GM18951 (cell line): Measurements from ENCODE around the gene ARVCF.

ENCODE experiments used
- POLR2A ChIP-seq: IDR thresholded peaks from 4 replicates; pipeline ENCODE4 v1.6.1; 2011; ENCODE audit warnings: mild to moderate bottlenecking; ENCODE audit not compliant: insufficient read length, insufficient read depth; ENCODE audit errors: extremely low read depth
- in situ Hi-C: fragments of 300-500 bp; cut with MboI; formaldehyde crosslinking; loops from one replicate; pipeline ENCODE4 v1.12.0; 2022; ENCODE audit warnings: low sequenced_read_pairs, mixed read lengths, inconsistent platforms; ENCODE audit not compliant: unreplicated experiment

Gene ARVCF

GRCh38 chr22:19971276-19972124 lies 45.1 kb downstream of the ARVCF start:
- in situ Hi-C loops, result no loop called here
- no peak for TF ChIP-seq POLR2A

- in situ Hi-C loops, result no loop called here
- no peak for TF ChIP-seq POLR2A
Observed at GRCh38 chr22:19970479-19971275, 45.9 kb downstream of the ARVCF start.

GRCh38 chr22:19970031-19970478 lies 46.6 kb downstream of the ARVCF start:
- in situ Hi-C loops, result no loop called here
- no peak for TF ChIP-seq POLR2A

- in situ Hi-C loops, result no loop called here
- no peak for TF ChIP-seq POLR2A
Observed at GRCh38 chr22:19969141-19969928, 47.3 kb downstream of the ARVCF start.

- in situ Hi-C loops, result no loop called here
- no peak for TF ChIP-seq POLR2A
Observed at GRCh38 chr22:19968450-19968891, 48.2 kb downstream of the ARVCF start.

- TF ChIP-seq POLR2A, result no peak
- in situ Hi-C loops, result no loop called here
Observed at GRCh38 chr22:19967850-19968449, 48.7 kb downstream of the ARVCF start.

- TF ChIP-seq POLR2A, result no peak
- in situ Hi-C loops, result no loop called here
Observed at GRCh38 chr22:19966908-19967750, 49.5 kb downstream of the ARVCF start.

GRCh38 chr22:19965771-19966709 lies 50.6 kb downstream of the ARVCF start:
- TF ChIP-seq POLR2A, result no peak
- in situ Hi-C loops, result no loop called here

GRCh38 chr22:19964701-19965386 lies 51.8 kb downstream of the ARVCF start:
- no peak for TF ChIP-seq POLR2A
- in situ Hi-C loops, result no loop called here

- no peak for TF ChIP-seq POLR2A
- in situ Hi-C loops, result no loop called here
Observed at GRCh38 chr22:19963863-19964642, 52.6 kb downstream of the ARVCF start.
